HG03097 (cell line): ENCODE results near the gene CCS.
"Not testable (repeated sequence)": the region's sequence is repeated elsewhere in the genome, so short reads cannot be mapped to it uniquely, and the experiment has no call there.

ENCODE experiments used
- ATAC-seq: cut with Tn5 transposase; IDR thresholded peaks from one replicate; pipeline ENCODE4 v1.9.1; 2021; ENCODE audit not compliant: unreplicated experiment, low FRiP score

CCS gene

GRCh38 chr11:66559866-66560676 is 32.9 kb upstream of the CCS start:
- no peak for ATAC-seq

DNA sequence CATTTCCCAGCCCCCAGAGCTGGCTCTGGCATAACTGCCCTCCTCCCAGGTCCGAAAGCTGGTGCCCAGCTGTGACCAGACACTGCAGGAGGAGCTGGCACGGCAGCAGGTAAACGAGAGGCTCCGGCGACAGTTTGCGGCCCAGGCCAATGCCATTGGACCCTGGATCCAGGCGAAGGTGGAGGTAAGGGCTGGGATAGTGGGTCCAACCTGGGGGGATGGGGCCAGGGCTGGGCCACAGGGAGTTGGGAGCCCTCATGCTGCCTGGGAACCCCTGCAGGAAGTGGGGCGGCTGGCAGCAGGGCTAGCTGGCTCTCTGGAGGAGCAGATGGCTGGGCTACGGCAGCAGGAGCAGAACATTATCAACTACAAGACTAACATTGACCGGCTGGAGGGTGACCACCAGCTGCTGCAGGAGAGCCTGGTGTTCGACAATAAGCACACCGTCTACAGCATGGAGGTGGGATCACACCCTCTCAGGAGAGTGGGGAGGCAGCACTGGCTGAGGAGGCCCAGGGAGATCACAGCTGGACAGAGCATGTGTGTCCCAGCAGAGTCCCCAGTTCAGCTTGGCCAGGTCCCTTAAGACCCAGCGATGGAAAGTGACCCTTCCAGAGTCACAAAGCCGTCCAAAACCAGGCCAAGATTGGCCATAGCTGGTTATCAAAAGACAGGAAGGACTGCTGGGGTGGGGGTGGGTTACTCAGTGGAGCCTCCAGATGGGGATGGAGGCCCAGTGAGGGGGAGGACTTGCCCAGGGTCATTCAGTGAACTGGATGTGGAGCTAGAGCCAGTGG is 31.6 kb upstream of the CCS start:
- no peak for ATAC-seq

DNA sequence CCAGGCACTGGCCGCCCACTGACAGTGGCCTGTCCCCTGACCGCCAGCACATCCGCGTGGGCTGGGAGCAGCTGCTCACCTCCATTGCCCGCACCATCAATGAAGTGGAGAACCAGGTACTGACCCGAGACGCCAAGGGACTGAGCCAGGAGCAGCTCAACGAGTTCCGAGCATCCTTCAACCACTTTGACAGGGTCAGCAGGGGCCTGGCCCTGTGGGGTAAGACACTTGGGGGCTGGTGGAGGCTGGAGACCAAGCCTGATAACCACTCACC is 31.1 kb upstream of the CCS start:
- no peak for ATAC-seq

DNA sequence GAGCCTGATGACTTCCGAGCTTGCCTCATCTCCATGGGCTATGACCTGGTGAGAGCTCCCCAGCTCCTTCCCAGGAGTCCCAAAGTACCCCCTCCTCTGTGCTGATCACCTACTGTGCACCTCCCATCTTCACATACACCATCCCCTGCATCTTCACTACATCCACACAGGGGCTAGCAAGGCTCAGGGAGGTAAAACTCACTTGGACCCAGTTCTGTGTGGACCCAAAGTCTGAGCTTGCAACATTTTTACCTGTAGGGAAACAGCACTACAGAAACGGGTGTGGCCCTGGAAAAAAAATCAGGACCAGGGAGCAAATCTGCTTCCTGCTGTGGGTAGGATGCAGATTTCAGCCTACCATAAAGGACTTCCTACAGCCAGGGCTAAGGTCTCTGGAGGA is 30.7 kb upstream of the CCS start:
- ATAC-seq = no peak

DNA sequence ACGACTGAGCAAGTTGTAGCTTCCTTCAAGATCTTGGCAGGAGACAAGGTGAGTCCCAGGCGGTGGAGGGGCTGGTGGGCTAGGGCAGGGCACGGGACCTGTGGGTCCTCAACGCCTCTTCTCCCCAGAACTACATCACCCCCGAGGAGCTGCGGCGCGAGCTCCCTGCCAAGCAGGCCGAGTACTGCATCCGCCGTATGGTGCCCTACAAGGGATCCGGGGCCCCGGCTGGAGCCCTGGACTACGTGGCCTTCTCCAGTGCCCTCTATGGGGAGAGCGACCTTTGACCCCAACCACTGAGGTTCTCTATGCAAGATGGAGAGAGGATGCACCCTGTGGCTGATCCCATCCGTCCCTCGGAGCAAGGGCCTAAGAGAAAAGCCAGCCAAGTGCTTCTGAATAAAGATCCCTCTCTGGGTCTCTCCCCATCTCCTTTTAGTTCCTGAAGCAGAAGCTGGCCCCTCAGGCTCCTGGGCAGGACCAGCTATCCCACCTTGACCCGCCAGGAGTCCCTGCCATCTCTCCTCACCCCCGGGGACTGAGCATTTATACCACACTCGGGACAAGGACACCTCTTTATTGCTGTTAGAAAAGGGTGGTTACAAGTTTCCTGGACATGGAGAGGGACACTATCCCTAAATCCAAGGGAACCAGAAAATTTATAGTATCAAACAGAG is 29.9 kb upstream of the CCS start:
- ATAC-seq = no peak

DNA sequence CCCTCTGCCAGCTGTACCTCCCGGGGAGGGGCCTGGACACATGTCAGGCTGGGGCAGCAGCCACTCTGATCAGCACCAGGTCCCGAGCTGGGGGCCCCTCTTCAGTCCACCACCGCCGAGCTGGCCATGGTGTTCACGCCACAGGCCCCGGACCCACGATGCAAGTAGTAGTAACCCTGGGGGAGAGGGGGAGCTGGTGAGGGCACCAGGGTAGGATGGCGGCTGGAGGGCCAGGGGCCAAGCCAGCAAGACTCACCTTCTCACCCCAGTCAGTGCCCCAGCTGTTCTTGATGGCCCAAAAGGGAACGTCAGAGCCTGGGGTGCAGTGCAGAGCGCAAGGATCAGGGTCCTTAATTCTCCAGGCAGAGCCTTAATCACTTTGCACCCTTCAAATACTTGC is 29.2 kb upstream of the CCS start:
- ATAC-seq = no peak

- ATAC-seq = no peak
Measured at GRCh38 chr11:66564538-66564937, 28.4 kb upstream of the CCS start.

DNA sequence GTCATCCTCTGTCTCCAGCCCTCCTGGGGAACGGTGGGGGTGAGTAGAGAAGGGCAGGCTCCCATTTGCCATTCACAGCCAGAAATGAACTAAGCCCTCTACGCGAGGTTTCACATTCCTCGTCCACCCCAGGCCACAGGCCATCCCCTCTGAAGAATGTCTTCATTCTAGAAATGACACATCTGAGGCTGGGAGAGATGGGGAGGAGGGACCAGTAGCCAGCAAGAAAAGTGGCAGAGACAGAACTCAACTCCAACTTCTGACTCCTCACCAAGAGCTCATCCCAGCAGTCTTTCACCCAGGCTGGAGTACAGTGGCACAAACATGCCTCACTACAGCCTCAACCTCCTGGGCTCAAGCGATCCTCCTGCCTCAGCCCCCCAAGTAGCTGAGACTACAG is 28.0 kb upstream of the CCS start:
- ATAC-seq = no peak

DNA sequence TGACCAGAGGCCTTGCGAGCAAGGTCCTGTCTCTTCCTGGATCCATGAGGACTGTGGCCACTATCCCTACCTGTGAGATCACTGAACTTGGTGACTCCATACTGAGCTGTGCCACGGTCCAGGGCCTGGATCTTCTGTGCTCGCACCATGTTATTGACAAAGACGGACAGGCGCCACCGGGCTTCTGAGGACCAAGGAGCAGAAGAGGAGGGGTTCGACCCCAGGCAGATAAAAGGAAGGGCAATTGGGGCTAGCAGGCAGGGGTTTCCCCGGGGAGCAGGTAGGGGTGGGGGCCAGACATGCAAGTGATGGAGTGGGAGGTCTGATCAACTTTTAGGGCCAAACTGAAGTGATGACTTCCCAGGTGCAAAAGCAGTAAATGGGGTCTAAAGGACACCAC is 26.8 kb upstream of the CCS start:
- no peak for ATAC-seq

DNA sequence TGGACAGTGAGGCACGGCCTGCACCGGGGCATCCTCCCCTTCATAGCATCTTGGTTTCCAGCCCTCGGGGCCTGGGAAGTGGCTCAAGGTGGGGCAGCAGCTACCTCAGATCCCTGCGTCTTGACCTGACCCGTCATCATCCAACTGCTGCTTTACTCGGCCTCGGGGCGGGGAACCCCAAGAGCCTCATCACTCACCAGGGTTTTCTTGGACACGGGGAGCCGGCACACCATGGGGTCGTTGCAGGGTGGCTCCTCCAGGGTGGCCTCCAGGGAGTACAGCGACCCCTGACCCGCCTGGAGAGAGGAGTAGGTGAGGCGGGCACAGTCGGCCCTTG is 25.2 kb upstream of the CCS start:
- ATAC-seq = no peak

- no peak for ATAC-seq
Measured at GRCh38 chr11:66568124-66568916, 24.7 kb upstream of the CCS start, which contains the start of gene CTSF. TSS of gene CTSF (minus strand) at chr11:66568606. CDS start at chr11:66568486, 120 bp downstream.

DNA sequence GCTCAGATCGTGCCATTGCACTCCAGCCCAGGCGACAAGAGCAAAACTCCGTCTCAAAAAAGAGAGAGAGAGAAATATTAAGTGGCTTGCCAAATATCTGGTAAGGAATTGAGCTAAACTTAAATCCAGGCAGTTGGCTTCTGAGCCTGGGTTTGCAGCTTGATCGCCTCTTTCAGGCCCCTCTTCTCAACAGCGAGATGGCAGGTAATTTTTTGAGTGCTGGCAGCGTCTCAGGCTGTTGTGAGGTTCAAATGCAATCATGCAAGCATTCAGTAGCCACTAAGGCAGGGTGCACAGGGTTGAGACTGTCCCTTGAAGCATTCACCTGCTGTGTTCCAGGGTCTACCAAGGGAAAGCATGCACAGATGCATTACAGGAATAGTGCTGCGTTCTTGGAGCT is 23.9 kb upstream of the CCS start:
- ATAC-seq = no peak

DNA sequence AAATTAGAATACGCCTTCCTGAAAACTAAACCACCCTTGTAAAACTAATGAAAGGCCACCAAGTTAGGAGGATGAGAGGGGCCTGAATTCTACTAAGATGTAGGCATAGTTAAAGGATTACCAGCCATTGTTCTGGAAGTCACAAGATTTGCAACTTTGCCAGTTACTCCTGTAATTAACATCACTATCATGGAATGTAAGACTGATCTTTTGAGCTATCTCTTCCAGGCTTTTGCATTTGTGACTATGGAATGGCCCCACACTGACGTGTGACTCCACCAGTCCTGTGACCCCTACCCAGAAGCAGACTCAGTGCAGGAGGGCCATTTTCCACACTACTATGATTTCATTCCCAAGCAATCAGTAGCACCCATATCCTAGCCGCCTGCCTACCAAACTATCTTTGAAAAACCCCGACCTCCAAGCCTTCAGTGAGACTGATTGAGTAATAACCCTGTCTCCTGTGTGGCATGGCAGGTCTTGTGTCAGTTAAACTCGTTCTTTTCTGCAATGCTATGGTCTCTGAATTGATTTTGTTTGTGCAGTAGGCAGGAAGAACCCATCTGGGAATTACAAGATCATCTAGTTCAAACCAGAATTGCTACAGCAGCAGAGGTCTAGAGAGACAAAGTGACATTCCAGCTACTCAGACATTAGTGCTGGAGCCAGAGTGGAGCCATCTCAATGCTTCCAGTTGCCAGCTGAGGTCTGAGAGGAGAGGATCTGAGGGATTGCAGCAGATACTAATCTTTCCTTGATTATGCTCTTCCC is 22.7 kb upstream of the CCS start:
- no peak for ATAC-seq

DNA sequence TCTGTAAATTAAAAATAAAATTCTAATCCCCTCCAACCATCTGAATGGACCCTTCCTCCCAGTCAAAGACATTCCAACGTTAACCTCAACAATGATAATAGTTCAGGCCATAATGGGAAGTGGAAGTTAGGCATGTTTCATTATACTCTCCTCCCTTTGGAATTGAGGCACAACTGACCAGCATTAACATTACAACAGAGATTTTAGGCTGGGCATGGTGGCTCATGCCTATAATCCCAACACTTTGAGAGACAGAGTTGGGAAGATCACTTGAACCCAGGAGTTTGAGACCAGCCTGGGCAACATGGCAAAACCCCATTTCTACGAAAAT is 22.2 kb upstream of the CCS start:
- no peak for ATAC-seq

- ATAC-seq = no peak
Measured at GRCh38 chr11:66579017-66579606, 13.9 kb upstream of the CCS start.

DNA sequence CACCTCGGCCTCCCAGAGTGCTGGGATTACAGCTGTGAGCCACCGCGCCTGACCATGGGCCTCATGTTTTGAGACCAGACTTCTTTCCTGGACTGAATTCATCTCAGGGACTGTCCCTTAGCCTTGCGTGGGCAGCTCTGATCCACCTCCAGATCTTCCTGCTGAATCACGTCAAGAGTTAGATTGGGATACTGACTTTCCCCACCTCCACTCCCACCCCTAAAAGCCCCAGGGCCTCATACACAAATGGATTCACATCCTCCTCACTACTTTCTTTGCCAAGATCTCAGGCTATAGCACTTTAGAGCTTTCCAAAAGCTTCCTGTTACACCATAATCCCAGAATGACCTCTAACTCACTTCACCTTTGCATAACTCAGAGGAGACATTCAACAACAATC is 12.2 kb upstream of the CCS start:
- no peak for ATAC-seq

GRCh38 chr11:66581261-66581660 is 11.7 kb upstream of the CCS start:
- ATAC-seq = no peak

- ATAC-seq = not testable (repeated sequence)
Measured at GRCh38 chr11:66582565-66583147, 10.3 kb upstream of the CCS start.

DNA sequence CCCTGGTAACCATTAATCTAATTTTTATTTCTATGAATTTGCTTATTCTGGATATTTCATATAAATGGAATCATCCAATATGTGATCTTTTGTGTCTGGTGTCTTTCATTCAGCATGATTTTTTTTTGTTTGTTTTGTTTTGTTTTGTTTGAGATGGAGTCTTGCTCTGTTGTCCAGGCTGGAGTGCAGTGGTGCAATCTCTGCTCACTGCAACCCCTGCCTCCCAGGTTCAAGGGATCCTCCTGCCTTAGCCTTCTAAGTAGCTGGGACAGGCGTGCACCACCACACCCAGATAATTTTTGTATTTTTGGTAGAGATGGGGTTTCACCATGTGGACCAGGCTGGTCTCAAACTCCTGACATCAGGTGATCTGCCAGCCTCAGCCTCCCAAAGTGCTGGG is 7.5 kb upstream of the CCS start:
- not testable (repeated sequence) for ATAC-seq

DNA sequence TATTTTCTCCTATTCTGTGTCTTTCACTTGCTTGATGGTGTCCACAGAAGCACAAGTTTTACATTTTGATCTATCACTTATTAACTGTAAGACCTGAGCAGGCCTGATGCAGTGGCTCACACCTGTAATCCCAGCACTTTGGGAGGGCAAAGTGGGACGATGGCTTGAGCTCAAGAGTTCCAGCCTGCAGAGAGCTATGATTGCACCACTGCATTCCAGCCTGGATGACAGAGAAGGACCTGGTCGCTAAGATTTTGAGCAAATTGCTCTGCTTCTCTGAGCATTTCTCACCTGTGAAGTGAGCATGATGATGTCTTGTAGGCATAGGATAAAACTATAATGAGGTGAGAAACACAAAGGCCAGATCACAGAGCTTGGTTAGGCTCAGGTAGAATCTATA is 6.8 kb upstream of the CCS start:
- ATAC-seq = no peak
